ENCODE measurements around the gene INTS15. TPM values are rescaled to one million over a fixed set of nuclear protein-coding genes. Genes with fewer than 3 reads are reported as not detected.

INTS15 gene
- total and polyA plus RNA-seq, 9 of the 15 experiments (the other 6 are each of a cell fraction or from before 2014, with no cell fraction given) = 0.52 to 28.9 (median 11.6) TPM

- TF ChIP-seq VEZF1 (CRISPR knock-in tag; IDR thresholded peaks at IDR 0.05) (peak; percentile 86), SPI1 (IDR thresholded peaks at IDR 0.05; ENCODE audit: borderline replicate concordance, low read depth, low read length) (peak; percentile 28; the same call in 1 of the 2 replicates), KDM5B (IDR thresholded peaks at IDR 0.05; ENCODE audit: insufficient replicate concordance, low read depth, low read length) (peak; percentile 98), EP300 (IDR thresholded peaks at IDR 0.05; ENCODE audit: low read length) (peak; percentile 13; the same call in 1 of the 2 replicates), BRD9 (IDR thresholded peaks at IDR 0.05; ENCODE audit: low read depth, partially characterized antibody) (peak; percentile 44), RCOR1 (IDR thresholded peaks at IDR 0.05; ENCODE audit: borderline replicate concordance in 1 of 2, low read depth in 2 of 2, low read length in 2 of 2) (peak in 1 of 2 experiments; percentile 45; a peak in 1 of 4 replicates), MYNN (IDR thresholded peaks at IDR 0.05) (no peak), MYNN (CRISPR knock-in tag; IDR thresholded peaks at IDR 0.05) (no peak), SIN3A (IDR thresholded peaks at IDR 0.05; ENCODE audit: borderline replicate concordance in 2 of 2, control insufficient read depth in 1 of 2, low read depth in 2 of 2, low read length in 2 of 2) (peak; percentile 45 to 50; a peak in 1 of 4 replicates), MNT (conservative IDR thresholded peaks at IDR 0.05) (peak; percentile 63 to 82), CHD2 (IDR thresholded peaks at IDR 0.05; ENCODE audit: low read depth, low read length) (peak; percentile 78), NRF1 (conservative IDR thresholded peaks at IDR 0.05 in 1 of 2, IDR thresholded peaks at IDR 0.05 in 1 of 2) (peak in 1 of 2 experiments; percentile 28; a peak in 1 of 4 replicates), POLR2AphosphoS2 (IDR thresholded peaks at IDR 0.05; ENCODE audit: low read length) (peak; percentile 43; the same call in 1 of the 2 replicates), NFRKB (IDR thresholded peaks at IDR 0.05; ENCODE audit: low read depth) (peak; percentile 54; the same call in 1 of the 2 replicates), PREB (CRISPR knock-in tag; IDR thresholded peaks at IDR 0.05) (no peak), TAF1 (IDR thresholded peaks at IDR 0.05; ENCODE audit: control insufficient read depth, extremely low read depth, insufficient read depth, low read length, severe bottlenecking) (peak; percentile 81), SAP30 (IDR thresholded peaks at IDR 0.05; ENCODE audit: borderline replicate concordance, insufficient read depth, low read depth, low read length, poor library complexity, severe bottlenecking) (peak; percentile 41), PHF21A (IDR thresholded peaks at IDR 0.05; ENCODE audit: borderline replicate concordance, low read depth) (peak; percentile 55; the same call in 1 of the 2 replicates), DEAF1 (CRISPR knock-in tag; IDR thresholded peaks at IDR 0.05) (no peak)
These were observed 12.3 kb upstream of the INTS15 start, which contains the start of gene ZDHHC4 (continued) for GRCh38 chr7:6577369-6578113.

All from K562 (cell line).